Epithelial cell of esophagus (primary cell): Measurements from ENCODE around the gene MFSD12.

Experiments used
- DNase-seq: peaks from one replicate; pipeline ENCODE4 v3.0.0; 2010; ENCODE audit warnings: low read depth
- H3K4me3 ChIP-seq: 2 replicates; pipeline ENCODE4 v1.5.1; 2011; ENCODE audit warnings: mild to moderate bottlenecking, low read length, control low read depth
- TF ChIP-seq, protein P1 (sequence below): IDR thresholded peaks from 2 replicates; pipeline ENCODE4 v1.5.1; 2011; ENCODE audit warnings: low read depth, mild to moderate bottlenecking, low read length, control low read depth, inconsistent platforms; ENCODE audit not compliant: insufficient read depth; ENCODE audit errors: missing control alignments

The MFSD12 gene

DNA sequence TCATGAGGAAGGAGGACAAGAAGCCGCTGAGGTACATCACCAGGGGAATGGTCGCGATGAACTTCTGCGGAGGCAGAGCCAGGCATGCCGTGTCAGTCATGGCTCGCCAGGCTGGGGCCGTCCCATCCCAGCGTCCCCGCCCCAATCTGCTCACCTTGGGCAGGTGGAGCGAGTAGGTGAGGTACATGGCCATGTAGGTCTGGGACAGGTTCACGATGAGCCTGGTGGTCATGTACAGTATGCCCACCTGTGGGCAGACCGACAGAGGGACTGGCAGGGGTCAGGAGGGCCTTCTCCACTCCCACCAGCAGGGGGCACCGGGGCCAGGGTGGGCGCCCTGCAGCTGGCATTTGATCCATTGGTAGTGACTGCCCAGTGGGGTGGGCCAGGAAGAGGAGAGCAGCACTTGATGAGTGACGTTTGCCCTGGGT is 10.1 kb downstream of the MFSD12 start:
- TF ChIP-seq, protein P1, sequence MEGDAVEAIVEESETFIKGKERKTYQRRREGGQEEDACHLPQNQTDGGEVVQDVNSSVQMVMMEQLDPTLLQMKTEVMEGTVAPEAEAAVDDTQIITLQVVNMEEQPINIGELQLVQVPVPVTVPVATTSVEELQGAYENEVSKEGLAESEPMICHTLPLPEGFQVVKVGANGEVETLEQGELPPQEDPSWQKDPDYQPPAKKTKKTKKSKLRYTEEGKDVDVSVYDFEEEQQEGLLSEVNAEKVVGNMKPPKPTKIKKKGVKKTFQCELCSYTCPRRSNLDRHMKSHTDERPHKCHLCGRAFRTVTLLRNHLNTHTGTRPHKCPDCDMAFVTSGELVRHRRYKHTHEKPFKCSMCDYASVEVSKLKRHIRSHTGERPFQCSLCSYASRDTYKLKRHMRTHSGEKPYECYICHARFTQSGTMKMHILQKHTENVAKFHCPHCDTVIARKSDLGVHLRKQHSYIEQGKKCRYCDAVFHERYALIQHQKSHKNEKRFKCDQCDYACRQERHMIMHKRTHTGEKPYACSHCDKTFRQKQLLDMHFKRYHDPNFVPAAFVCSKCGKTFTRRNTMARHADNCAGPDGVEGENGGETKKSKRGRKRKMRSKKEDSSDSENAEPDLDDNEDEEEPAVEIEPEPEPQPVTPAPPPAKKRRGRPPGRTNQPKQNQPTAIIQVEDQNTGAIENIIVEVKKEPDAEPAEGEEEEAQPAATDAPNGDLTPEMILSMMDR: peak; percentile 52
- no peak for DNase-seq
- H3K4me3 ChIP-seq: no peak overlapping the region

- TF ChIP-seq, protein P1: no peak
- no peak overlapping the region for H3K4me3 ChIP-seq
- no peak for DNase-seq
These were observed 11.3 kb downstream of the MFSD12 start for GRCh38 chr19:3546119-3546518.

DNA sequence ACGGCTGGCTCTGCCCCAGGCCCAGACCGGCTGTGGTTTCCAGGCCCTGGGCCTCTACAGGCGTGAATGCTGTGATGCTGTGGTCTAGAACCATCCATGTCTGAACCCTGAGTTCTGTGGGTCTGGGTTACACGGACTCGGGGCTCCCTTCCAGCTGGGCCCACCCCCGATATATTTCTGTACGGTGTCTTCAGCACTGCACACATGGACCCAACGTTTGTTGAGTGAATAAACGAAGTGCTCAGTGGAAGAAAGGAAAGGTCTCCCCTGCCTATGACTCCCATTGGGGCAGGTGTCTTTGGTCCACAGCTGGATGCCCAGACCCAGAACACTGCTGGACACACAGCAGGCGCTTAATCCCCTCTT is 11.7 kb downstream of the MFSD12 start:
- TF ChIP-seq, protein P1: no peak
- no peak for DNase-seq
- no peak overlapping the region for H3K4me3 ChIP-seq

DNA sequence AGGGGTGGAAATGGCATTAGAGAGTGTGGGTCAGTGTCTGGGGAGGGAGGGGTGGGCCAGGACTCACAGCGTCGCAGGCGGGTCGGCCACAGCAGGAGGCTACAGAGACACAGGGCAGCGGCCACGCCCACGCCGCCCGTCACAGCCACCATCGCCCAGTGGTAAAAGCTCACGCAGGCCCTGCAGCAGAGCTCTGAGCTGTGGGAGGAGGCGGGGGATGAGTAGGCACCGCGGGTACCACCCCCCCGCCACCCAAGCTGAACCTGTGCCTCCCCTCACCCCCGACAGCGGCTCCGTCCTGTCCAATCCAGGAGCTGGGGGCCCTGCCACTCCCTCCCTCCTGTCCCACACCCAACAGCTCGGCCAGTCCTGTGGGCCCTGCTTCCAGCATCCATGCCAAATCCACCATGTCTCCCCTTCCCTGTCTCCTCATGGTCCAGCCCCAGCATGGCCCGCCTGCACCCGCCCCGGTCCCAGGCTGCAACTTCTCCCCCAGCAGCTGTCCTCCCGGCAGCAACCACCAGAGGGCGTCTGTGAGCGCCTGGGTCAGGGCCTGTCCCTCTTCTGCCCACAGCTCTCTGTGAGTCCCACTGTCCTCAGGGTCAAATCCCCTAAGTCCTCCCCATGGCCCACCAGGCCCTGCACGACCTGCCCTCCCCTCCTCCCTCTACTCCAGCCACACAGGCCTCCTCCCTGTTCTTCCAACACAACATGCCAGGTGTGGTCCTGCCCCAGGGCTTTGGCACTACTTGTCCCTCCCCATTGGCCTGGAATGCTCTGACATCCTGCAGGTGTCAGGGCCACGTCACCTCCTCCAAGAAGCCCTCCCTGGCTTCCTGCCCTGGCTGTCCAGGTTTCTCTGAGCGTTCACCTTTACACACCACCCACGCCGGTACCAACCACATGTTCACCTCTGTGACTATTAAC is 12.4 kb downstream of the MFSD12 start:
- DNase-seq: peak; percentile 79
- TF ChIP-seq, protein P1: peak; percentile 91

GRCh38 chr19:3544058-3544376 is 13.4 kb downstream of the MFSD12 start:
- no peak overlapping the region for H3K4me3 ChIP-seq
- no peak for DNase-seq
- TF ChIP-seq, protein P1: no peak

More for the DNA sequence above, 12.4 kb downstream of the MFSD12 start:
- H3K4me3 ChIP-seq: no peak overlapping the region

- no peak overlapping the region for H3K4me3 ChIP-seq
- no peak for DNase-seq
- TF ChIP-seq, protein P1: no peak
These were observed 14.0 kb downstream of the MFSD12 start for GRCh38 chr19:3543150-3544057.
